GM19438 (cell line): ENCODE results near the gene NRL.
A peak's percentile ranks its signal among the peaks of the same experiment; 100 is the strongest.

Source experiments
- ATAC-seq: cut with Tn5 transposase; IDR thresholded peaks from one replicate; pipeline ENCODE4 v1.9.1; 2021; ENCODE audit warnings: low read depth; ENCODE audit not compliant: unreplicated experiment

NRL gene

GRCh38 chr14:24100982-24101494 is 13.7 kb downstream of the NRL start:
- no peak for ATAC-seq

- no peak for ATAC-seq
Observed at GRCh38 chr14:24100197-24100981, 14.4 kb downstream of the NRL start.

GRCh38 chr14:24098927-24099813 is 15.6 kb downstream of the NRL start:
- no peak for ATAC-seq

GRCh38 chr14:24098229-24098926 is 16.4 kb downstream of the NRL start:
- ATAC-seq = no peak

GRCh38 chr14:24096545-24097181 is 18.1 kb downstream of the NRL start:
- ATAC-seq = no peak

GRCh38 chr14:24095271-24096068 is 19.3 kb downstream of the NRL start:
- ATAC-seq = peak; percentile 60

- peak; percentile 1 for ATAC-seq
Observed at GRCh38 chr14:24094841-24095270, 19.9 kb downstream of the NRL start.

GRCh38 chr14:24093901-24094840 is 20.6 kb downstream of the NRL start, which contains the start of gene PCK2:
PCK2 (plus strand) TSS chr14:24094311; CDS start chr14:24094406, 95 bp downstream.
- ATAC-seq = peak; percentile 55

- ATAC-seq = no peak
Observed at GRCh38 chr14:24093207-24093900, 21.4 kb downstream of the NRL start.

- no peak for ATAC-seq
Observed at GRCh38 chr14:24092505-24093206, 22.1 kb downstream of the NRL start.

- no peak for ATAC-seq
Observed at GRCh38 chr14:24092110-24092504, 22.6 kb downstream of the NRL start.

GRCh38 chr14:24089890-24090289 is 24.9 kb downstream of the NRL start:
- no peak for ATAC-seq

- ATAC-seq = no peak
Observed at GRCh38 chr14:24088095-24088494, 26.7 kb downstream of the NRL start.

GRCh38 chr14:24087004-24087403 is 27.7 kb downstream of the NRL start:
- ATAC-seq = no peak

- ATAC-seq = no peak
Observed at GRCh38 chr14:24086193-24086955, 28.4 kb downstream of the NRL start.

GRCh38 chr14:24085215-24085614 is 29.5 kb downstream of the NRL start:
- no peak for ATAC-seq
